CD4-positive, alpha-beta T cell treated with Interleukin-12 subunit alpha and Interleukin-12 subunit beta, for 1 hour (primary cell): Measurements from ENCODE around the gene RASIP1.

Experiments
- DNase-seq: peaks from one replicate; pipeline ENCODE4 v3.0.0-alpha.2; 2020

RASIP1 gene

DNA sequence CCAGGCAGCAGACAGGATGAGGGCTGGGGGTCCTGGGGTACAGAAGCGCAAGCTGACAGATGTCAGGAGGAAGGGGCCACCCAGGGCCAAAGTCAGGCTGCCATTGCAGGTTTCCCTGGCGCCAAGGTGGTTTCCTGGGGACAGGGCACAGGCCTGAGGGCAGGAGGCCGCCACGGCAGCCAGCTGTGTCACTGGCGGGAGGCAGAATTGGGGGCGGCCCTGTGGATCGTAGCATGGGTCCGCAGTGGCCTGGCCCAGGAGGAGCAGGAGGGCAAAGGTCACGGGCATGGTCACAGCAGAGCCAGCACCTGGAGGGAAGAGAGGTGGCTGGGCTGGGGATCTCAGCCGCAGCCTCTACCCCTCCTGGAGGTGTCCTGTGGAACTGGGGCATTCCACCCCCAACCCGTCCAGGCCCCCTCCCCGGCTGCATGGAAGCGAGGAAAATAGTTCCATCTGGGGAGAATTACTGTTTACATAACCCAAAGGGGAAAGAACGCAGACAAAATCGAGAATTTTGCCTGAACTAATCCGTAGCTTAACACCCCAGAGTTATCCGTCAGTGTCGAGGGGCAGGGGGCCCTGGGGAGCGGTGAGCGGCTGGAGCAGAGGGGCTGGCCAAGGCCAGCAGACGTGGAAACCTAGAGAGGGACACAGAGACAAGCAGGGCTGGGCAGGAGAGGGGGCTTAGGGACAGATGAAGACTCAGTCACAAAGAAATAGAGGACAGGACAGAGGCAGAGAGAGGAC lies 69.5 kb downstream of the RASIP1 start:
- DNase-seq: no peak
